Vagina (tissue), 2 donors: ENCODE results near the gene ZNF408.

Source experiments
- POLR2A ChIP-seq, 2 donors: fragments of 450-650 bp; IDR thresholded peaks; one replicate each; pipeline ENCODE4 v1.6.1; 2017; ENCODE audit warnings: antibody characterized with exemption in 2 of 2, mild to moderate bottlenecking in 2 of 2, moderate library complexity in 2 of 2
- TF ChIP-seq, protein P1 (sequence below), 3 experiments: fragments of 450-650 bp in 2 of 3; fragments of 200-600 bp in 1 of 3; sonication (generic) in 1 of 3; IDR thresholded peaks; one replicate each; pipeline ENCODE4 v1.5.1; 2017 to 2019; ENCODE audit warnings: antibody characterized with exemption in 3 of 3, mild to moderate bottlenecking in 2 of 3, moderate library complexity in 2 of 3

DNA sequence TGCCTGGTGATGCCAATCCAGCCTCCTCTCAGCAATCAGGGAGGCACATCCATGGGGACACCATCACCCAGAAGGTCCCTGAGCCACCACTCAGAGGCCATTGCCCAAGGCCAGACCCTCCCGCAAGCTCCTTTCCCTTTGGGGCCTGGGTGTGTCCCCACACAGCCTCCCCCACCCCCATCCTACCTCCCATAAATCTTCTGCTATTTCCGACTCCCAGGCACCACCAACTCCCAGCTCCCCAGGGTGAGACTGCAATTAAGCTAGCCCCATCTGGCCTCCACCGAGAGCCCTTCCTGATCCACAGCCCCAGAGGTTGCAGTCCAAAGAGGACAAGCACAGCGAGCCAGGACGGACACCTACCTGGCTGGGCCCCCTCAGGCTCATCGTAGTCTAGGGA is 6.8 kb upstream of the ZNF408 start:
- TF ChIP-seq, protein P1, sequence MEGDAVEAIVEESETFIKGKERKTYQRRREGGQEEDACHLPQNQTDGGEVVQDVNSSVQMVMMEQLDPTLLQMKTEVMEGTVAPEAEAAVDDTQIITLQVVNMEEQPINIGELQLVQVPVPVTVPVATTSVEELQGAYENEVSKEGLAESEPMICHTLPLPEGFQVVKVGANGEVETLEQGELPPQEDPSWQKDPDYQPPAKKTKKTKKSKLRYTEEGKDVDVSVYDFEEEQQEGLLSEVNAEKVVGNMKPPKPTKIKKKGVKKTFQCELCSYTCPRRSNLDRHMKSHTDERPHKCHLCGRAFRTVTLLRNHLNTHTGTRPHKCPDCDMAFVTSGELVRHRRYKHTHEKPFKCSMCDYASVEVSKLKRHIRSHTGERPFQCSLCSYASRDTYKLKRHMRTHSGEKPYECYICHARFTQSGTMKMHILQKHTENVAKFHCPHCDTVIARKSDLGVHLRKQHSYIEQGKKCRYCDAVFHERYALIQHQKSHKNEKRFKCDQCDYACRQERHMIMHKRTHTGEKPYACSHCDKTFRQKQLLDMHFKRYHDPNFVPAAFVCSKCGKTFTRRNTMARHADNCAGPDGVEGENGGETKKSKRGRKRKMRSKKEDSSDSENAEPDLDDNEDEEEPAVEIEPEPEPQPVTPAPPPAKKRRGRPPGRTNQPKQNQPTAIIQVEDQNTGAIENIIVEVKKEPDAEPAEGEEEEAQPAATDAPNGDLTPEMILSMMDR (IDR thresholded peaks at IDR 0.05) = no peak
- TF ChIP-seq POLR2A (IDR thresholded peaks at IDR 0.05) = no peak
